HG02884 (cell line): ENCODE measurements around the gene BCKDHB.

Experiments
- ATAC-seq: cut with Tn5 transposase; IDR thresholded peaks from one replicate; pipeline ENCODE4 v1.9.1; 2021; ENCODE audit warnings: mild to moderate bottlenecking, moderate library complexity; ENCODE audit not compliant: unreplicated experiment

Gene BCKDHB

GRCh38 chr6:80321011-80321410 lies 214.5 kb downstream of the BCKDHB start:
- no peak for ATAC-seq

DNA sequence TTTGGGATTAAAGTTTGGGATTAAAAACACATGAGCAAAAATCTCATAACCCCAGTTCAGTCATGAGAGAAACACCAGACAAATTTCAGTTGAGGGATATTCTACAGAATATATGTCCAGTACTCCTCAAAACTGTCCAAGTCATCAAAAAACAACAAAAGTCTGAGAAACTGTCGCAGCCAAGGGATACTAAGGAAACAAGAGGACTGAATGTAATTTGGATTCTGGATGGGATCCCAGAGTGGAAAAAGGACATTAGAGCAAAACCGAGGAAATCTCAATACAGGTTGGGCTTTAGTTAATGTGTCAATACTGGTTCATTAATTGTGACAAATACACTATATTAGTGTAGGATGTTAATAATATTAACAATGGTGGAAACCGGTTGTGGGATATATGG lies 219.3 kb downstream of the BCKDHB start:
- no peak for ATAC-seq

- no peak for ATAC-seq
Observed at GRCh38 chr6:80328652-80329051, 222.2 kb downstream of the BCKDHB start.

GRCh38 chr6:80329496-80329895 lies 223.0 kb downstream of the BCKDHB start:
- ATAC-seq = no peak

GRCh38 chr6:80330961-80331360 lies 224.5 kb downstream of the BCKDHB start:
- ATAC-seq = no peak

- ATAC-seq = no peak
Observed at GRCh38 chr6:80331522-80331921, 225.1 kb downstream of the BCKDHB start.

- no peak for ATAC-seq
Observed at GRCh38 chr6:80331974-80332373, 225.5 kb downstream of the BCKDHB start.

DNA sequence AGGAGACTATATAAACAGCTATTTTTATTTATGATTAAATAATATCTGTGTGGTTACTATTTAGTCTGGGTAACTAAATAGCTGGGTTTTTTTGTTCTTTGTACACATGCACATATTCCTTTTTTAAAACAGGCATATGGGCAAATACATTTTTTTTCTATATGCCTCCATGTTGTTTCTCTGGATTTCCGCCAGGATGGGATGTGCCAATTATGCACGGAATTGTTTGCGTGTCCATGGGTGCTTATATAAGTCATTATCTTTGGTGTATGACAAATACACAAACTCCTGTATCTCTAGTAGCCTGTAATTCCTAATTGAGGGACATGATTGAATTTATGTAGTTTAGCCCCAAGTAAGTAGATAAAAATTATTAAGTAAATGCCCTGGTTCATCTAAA lies 226.9 kb downstream of the BCKDHB start:
- ATAC-seq = no peak

GRCh38 chr6:80335121-80335531 lies 228.7 kb downstream of the BCKDHB start:
- no peak for ATAC-seq

DNA sequence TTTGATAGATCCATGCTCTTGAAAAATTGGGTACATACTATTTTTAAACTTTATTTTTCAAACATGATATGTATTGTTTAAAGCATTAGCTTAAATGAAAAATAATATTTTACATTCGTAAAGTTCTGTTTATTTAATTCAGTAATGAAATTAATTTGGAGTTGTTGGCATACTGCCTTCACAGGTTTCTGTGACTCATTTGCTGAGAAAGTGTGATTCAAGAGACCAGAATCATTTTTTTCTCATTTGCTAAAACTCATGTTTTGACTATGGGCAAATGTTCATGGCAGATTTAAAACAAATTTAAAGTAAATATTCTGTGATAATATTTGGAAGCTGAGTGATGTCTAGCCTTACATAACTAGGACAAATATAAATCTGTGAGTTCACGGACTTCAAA lies 230.4 kb downstream of the BCKDHB start:
- no peak for ATAC-seq

DNA sequence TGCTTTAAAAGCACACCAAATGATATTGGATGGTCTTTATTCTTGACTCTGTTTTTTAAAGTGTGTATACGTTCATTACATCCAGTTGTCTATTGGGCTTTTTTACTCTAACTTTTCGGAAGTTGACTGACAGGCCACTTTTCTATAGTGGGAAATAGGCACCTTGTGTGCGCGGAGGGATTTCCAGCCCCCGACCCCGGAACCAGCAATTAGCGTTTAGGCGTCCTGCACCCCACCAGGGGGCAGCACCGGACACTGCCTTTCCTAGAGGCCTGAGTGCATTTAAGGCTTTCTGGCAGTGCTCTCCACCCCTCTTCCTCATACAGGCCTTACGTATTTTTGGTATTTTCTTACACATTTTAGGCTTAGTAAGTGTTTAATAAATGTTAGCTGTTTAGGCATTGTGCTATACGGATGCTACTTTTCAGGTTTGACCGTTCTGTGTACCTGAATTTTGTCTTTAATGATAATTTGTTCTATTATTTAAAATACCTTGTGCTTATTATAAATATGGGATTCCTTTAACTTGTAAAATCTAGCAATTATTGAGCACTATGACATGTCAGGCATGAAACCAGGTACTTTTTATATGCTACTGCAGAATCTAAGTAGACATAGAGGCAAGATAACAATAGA lies 231.8 kb downstream of the BCKDHB start:
- peak; percentile 96 for ATAC-seq

- no peak for ATAC-seq
Observed at GRCh38 chr6:80339421-80339820, 232.9 kb downstream of the BCKDHB start.

GRCh38 chr6:80340280-80340679 lies 233.8 kb downstream of the BCKDHB start:
- ATAC-seq = no peak

DNA sequence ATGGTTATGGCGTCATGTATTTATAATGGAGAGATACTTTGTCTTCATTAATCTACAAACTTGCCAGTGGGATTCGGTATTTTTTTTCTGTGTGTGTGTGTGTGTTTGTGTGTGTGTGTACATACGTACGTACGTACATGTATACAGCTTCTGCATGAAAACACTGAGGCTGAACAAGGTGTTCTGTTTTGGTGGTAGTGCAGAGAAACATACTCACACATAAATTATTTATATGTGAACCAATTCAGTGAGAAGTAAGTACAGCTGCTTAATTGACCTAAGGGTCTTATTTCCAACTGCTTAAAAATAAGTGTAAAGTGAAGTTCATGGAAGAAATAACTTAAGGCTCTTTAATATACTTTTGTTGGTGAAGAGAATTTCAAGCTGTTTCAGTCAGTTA lies 234.2 kb downstream of the BCKDHB start:
- ATAC-seq = no peak

DNA sequence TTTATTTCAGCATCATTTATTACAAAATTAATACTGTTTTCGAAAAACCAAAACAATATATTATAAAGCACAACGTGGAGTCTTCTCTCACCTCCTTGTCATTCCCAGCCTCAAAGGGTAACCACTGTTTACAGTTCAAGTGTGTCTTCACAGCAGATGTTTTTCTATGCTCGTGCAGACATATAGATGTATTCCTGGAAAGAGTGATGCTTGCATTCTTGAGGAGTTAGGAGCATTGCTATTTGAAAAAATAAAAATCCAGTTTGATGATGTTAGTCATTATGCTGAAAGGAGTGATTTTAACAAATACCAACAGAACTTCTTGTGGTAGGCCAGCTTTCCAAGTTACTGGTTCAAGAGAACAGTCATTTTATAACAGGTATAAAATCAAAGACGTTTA lies 234.9 kb downstream of the BCKDHB start:
- no peak for ATAC-seq

- no peak for ATAC-seq
Observed at GRCh38 chr6:80343511-80343910, 237.0 kb downstream of the BCKDHB start.

GRCh38 chr6:80347101-80347500 lies 240.6 kb downstream of the BCKDHB start:
- ATAC-seq = no peak

DNA sequence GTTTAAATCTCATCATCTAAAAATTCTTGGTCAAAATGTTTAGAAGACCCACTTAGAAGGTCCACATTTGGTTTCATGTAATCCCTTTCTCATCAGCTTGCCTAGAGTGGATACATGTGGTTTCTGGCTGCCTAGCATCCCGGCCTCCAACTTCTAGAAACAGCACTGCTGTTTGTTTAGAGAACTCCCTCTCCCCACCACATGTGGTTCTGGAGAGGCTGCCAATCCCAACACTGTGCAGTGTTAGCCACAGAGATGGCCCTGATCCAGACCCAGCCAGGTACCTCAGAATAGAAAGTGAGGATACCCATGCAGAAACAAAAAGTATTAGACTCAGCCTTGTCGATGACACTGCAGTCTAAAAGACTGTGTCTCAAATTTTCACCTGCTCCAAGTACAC lies 241.8 kb downstream of the BCKDHB start:
- ATAC-seq = no peak

- ATAC-seq = no peak
Observed at GRCh38 chr6:80356000-80356399, 249.5 kb downstream of the BCKDHB start.

DNA sequence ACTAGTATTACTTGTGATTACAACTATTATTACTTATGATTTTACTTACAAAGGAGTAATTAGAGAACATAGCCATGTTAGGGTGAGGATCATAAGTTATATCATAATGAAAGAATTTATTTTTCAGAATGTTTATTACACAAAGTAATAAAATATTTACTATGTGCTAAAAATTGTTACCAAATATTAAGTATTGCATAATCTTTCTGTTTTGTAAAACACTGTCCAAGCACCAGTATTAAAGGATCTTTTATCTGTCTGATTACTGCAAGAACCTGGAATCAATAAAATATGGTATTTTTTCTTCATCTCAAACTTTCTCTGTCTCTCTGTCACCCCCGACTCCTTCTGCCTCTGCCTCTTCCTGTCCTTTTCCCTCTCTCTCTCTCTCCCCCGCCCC lies 250.1 kb downstream of the BCKDHB start:
- no peak for ATAC-seq

GRCh38 chr6:80357081-80357480 lies 250.6 kb downstream of the BCKDHB start:
- ATAC-seq = no peak

DNA sequence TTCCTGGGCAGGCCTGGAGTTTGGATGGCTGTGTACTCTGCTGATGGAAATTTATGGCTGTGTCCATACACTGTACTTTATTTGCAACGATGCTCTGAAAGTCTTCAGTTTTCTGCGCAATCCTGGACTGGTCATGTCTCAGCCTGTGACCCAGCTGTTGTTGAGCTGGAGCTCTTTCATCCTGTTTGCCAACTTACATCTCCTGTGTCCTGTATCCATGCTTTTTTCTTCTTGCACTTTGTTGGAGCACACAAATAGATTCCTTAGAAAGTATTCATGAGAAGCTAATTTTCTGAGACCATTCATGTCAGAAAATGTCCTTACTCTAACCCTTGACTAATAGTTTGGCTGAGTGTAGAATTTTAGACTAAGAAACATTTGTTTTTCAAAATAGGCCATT lies 251.2 kb downstream of the BCKDHB start:
- ATAC-seq = no peak

DNA sequence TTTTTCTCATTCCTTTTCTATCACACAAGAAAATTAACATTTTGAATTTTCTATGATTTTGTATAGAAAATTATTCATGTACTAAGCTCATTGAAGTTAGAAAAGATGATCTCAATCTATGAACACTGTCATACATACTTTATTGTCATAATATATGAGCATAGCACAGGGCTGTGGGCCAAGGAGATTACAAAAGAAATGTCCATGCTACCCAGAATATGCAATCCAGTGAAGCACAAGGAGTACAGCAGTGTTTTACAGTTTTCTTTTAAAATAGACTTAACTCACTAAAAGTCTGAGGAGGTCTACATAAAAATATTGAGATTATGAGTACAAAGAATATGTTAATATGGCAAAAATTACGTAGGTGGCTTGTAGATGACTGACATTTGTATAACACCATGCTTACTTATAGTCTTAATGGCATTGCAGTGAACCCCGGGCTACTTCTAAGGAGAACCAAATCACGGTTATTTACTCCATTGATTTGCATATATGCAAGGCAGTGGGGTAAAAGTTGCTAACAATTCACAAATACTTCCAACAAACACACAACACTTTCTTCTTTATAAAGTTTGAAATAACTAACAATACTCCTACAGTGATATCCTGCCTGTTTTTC lies 257.1 kb downstream of the BCKDHB start:
- no peak for ATAC-seq
